NCI-H345 (cell line): Measurements from ENCODE around the gene SLC7A7.
"Not testable (repeated sequence)": the region's sequence is repeated elsewhere in the genome, so short reads cannot be mapped to it uniquely, and the experiment has no call there.

Experiments used
- DNase-seq: peaks from one replicate; lab custom pipeline; 2025; lab: John Stamatoyannopoulos, UW

SLC7A7 gene

DNA sequence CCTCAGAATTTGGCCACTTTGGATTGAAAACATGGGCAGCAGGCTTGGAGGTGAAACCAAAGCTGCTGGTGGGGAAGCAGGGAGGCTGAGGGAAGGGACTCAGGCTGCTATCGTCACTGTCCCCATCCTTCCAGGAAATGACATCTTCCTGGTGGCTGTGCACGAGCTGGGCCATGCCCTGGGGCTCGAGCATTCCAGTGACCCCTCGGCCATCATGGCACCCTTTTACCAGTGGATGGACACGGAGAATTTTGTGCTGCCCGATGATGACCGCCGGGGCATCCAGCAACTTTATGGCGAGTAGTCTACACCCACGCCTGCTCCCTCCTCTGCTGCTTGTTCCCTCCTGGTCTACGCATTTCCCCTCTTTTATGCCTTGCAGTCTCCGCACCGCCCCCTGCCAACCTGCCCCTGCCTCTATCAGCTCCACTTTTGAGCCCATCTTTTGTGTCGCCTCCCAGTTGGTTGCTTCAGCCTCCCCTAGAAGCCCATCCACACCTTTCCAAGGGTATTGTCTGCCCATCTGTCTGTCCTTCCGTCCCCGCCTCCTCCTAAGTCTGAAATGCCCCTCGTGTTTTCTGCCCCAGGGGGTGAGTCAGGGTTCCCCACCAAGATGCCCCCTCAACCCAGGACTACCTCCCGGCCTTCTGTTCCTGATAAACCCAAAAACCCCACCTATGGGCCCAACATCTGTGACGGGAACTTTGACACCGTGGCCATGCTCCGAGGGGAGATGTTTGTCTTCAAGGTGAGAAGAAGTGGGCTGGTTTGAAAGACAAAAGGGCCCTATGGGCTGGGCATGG, 28.1 kb upstream of the SLC7A7 start:
- DNase-seq, result no peak

GRCh38 chr14:22842211-22843122, 27.2 kb upstream of the SLC7A7 start:
- no peak for DNase-seq

DNA sequence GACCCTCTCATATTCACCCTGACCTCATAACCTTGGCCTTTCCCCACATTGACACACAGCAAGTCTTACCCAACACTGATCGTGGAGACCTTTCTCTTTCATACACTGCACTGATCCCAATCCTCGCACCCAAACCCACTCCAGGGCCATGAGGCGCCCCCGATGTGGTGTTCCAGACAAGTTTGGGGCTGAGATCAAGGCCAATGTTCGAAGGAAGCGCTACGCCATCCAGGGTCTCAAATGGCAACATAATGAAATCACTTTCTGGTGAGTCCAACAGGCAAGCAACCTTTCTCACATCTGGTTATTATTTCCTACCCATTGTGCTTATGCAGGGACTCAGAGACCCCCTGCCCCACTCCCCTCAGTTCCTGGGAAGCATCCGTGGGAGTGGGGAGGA, 26.5 kb upstream of the SLC7A7 start:
- no peak for DNase-seq

DNA sequence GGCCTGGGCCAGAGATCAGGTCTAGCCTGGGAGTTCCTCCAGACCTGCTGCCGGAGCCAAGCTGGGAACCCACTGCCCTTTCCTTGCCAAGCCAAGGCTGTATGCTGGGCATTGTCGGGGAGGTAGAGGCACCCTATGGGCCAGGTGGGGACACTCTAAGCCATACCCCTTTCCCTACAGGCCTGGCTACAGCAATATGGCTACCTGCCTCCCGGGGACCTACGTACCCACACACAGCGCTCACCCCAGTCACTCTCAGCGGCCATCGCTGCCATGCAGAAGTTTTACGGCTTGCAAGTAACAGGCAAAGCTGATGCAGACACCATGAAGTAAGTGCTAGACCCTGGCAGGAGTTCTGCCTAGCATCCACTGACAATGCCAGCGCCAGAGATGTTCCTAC, 26.1 kb upstream of the SLC7A7 start:
- no peak for DNase-seq

GRCh38 chr14:22839159-22839779, 24.0 kb upstream of the SLC7A7 start:
- no peak for DNase-seq

GRCh38 chr14:22838631-22839041, 23.4 kb upstream of the SLC7A7 start:
- DNase-seq, result no peak

GRCh38 chr14:22837750-22838538, 22.7 kb upstream of the SLC7A7 start:
- DNase-seq, result no peak

DNA sequence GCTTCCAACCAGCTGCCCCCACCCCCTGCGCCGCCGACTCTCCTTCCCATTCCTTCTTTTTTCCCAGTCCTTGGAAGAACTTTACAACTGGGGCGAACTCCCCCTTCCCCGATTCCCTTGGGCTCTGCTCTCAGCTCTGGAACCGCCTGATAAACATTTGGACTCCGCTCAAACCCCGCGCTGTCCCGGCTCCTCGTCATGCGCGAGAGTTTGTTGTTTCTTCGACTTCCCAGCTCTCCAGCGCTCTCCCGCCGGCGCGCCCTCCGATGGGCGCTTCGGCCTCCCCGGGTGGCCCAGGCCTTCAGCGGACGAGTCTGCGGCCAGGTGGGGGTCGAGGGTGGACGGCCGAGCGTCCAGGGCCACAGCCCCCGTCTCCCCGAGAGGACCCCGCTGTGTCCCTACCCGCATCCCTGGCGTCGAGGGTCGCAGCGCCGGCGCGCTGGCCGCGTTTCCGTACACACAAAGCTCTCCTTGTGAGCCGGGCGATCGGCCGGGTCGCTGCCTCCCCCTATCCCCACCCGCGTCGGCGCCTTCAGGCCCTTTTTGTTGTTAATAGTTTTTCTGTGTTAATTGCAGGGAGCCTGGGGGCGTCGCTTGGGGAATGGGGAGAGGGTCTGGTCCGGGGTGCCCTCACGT, 22.0 kb upstream of the SLC7A7 start:
- DNase-seq, result no peak

GRCh38 chr14:22836301-22837113, 21.3 kb upstream of the SLC7A7 start, which contains the start of gene MMP14:
TSS of gene MMP14 (plus strand) at chr14:22836585. CDS start at chr14:22836818, 233 bp downstream.
- DNase-seq, result no peak

DNA sequence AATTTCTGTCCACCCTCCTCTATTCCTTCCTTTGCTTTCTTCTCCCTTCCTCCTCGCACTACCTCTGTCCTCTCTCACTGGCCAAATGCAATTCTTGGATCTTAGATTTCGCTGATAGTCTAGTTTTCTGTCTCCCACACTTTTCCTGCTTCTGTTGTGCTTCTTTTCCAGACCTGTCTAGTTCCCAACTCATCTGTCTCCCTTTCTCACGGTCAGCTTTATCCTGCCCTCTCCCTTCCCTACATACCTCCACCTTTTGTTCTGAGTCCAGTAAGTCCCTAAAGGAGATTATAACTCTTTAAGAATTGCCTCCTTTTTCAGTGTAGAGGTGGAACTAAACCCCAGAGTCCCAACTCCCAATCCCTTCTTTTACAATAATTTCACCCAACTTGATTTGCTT, 20.3 kb upstream of the SLC7A7 start:
- no peak for DNase-seq

GRCh38 chr14:22830443-22831010, 15.3 kb upstream of the SLC7A7 start:
- DNase-seq, result no peak

- peak; percentile 93 for DNase-seq
These were observed 14.6 kb upstream of the SLC7A7 start, which contains the start of gene MRPL52 for GRCh38 chr14:22829661-22830442. TSS of gene MRPL52 (plus strand) at chr14:22829887. CDS start at chr14:22829913, 26 bp downstream.

DNA sequence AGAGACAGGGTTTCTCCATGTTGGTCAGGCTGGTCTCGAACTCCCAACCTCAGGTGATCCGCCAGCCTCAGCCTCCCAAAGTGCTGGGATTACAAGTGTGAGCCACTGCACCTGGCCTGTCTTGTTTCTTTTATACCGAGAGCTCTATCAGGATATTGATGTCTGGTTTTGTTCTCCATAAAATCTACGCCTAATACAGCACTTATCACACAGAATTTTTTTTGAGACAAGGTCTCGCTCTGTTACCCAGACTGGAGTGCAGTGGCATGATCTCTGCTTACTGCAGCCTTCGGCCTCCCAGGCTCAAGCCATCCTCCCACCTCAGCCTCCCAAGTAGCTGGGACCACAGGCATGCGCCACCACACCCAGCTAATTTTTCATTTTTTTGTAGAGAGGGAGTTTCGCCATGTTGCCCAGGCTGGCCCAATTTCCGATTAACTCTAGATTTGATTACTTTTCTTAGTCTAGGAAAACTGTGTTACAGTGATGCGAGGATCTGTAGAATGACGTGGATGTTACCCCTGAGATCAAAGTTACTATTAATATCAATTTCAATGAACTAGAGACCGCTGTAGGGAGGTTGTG, 13.9 kb upstream of the SLC7A7 start:
- DNase-seq, result not testable (repeated sequence)

- DNase-seq, result no peak
These were observed 9.6 kb upstream of the SLC7A7 start for GRCh38 chr14:22824711-22825359.

GRCh38 chr14:22822571-22823098, 7.4 kb upstream of the SLC7A7 start:
- no peak for DNase-seq

DNA sequence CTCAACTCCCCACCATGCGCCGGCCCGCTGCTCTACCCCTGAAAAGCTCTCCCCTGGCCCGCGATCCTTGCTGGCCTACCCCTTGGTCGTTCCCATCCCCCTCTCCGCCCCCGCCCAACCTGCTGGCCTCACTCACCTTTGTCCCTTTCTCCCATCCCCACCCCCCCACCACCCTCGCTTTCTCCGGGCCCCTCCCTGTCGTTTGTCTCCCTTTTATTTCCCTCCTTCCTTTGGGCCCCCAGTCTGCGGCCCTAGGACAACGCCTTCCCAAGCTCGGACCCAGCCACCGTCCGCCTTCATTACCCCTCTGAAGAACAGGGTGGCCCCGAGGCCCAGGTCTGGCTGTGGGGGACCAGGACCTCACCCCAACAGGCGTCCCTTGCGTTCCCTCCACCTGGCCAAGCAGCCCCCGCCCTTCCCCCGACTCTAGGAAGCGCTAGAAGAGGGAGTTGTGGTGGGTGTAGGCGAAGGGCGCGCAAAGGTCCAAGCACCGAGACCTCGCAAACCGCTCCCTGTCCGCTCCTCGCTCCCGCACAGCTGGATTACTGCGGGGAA, 6.9 kb upstream of the SLC7A7 start:
- no peak for DNase-seq

- peak; percentile 83 for DNase-seq
These were observed 6.2 kb upstream of the SLC7A7 start for GRCh38 chr14:22821193-22822015.
